PC-9 (cell line): ENCODE data around the gene CELF2. TPM values are rescaled to one million over a fixed set of nuclear protein-coding genes. Genes with fewer than 3 reads are reported as not detected.

Experiments
- BruUV-seq: library from RNA; stranded (reverse); fragments of 400-500 nt; replicated peaks from 2 replicates; lab custom pipeline; 2021; lab: Mats Ljungman, UMichigan
- CTCF ChIA-PET: fragments of 300-600 bp; sonication (Branson Sonifier 250); formaldehyde crosslinking; loops from one replicate; lab custom pipeline; 2022; ENCODE audit warnings: antibody characterized with exemption; lab: Charles Lee
- POLR2A ChIA-PET: fragments of 300-600 bp; sonication (Branson Sonifier 250); formaldehyde crosslinking; loops from one replicate; lab custom pipeline; 2022; ENCODE audit warnings: antibody characterized with exemption; ENCODE audit not compliant: unreplicated experiment; lab: Charles Lee
- DNase-seq, 2 experiments: peaks; one replicate each; pipeline versions ENCODE4 v3.0.0 to v3.0.0-alpha.2; 2015 to 2022; ENCODE audit warnings: mixed read lengths in 1 of 2
- H2AFZ ChIP-seq: fragments of 200-600 bp; sonication (generic); 2 replicates; pipeline ENCODE4 v1.8.1; 2017; ENCODE audit warnings: antibody characterized with exemption
- H3F3A ChIP-seq: fragments of 200-600 bp; sonication (generic); 2 replicates; pipeline ENCODE4 v1.8.1; 2017; ENCODE audit warnings: antibody characterized with exemption, mild to moderate bottlenecking, low read depth; ENCODE audit not compliant: insufficient read depth
- H3K27ac ChIP-seq: fragments of 200-600 bp; sonication (generic); 2 replicates; pipeline ENCODE4 v1.6.1; 2016; ENCODE audit warnings: mixed run types
- H3K27me3 ChIP-seq: fragments of 200-600 bp; sonication (generic); 2 replicates; pipeline ENCODE4 v1.6.1; 2016; ENCODE audit warnings: low read depth, mixed run types; ENCODE audit not compliant: insufficient read depth
- H3K36me3 ChIP-seq: fragments of 200-600 bp; sonication (generic); 2 replicates; pipeline ENCODE4 v1.6.1; 2016; ENCODE audit warnings: low read depth, mixed run types
- H3K4me1 ChIP-seq: fragments of 200-600 bp; sonication (generic); replicated peaks from 2 replicates; pipeline ENCODE4 v1.6.1; 2016; ENCODE audit warnings: mixed run types; ENCODE audit not compliant: insufficient read depth
- H3K4me2 ChIP-seq: fragments of 200-600 bp; sonication (generic); 2 replicates; pipeline ENCODE4 v1.6.1; 2017; ENCODE audit warnings: mixed run types
- H3K4me3 ChIP-seq: fragments of 200-600 bp; sonication (generic); 2 replicates; pipeline ENCODE4 v1.6.1; 2016; ENCODE audit warnings: mixed run types
- H3K79me2 ChIP-seq: fragments of 200-600 bp; sonication (generic); 2 replicates; pipeline ENCODE4 v1.6.1; 2017; ENCODE audit warnings: low read depth, mixed run types
- H3K9me2 ChIP-seq: fragments of 200-600 bp; sonication (generic); 2 replicates; pipeline ENCODE4 v1.8.1; 2017; ENCODE audit warnings: mild to moderate bottlenecking; ENCODE audit not compliant: insufficient read depth
- H3K9me3 ChIP-seq: fragments of 200-600 bp; sonication (generic); 2 replicates; pipeline ENCODE4 v1.8.1; 2016; ENCODE audit warnings: low read depth; ENCODE audit not compliant: insufficient read depth
- H4K20me1 ChIP-seq: fragments of 200-600 bp; sonication (generic); 2 replicates; pipeline ENCODE4 v1.8.1; 2017; ENCODE audit not compliant: insufficient read depth
- EZH2 ChIP-seq: fragments of 200-600 bp; sonication (generic); IDR thresholded peaks from 2 replicates; pipeline ENCODE4 v1.8.0; 2017; ENCODE audit warnings: antibody characterized with exemption, low read depth
- intact Hi-C: fragments of 100-400 bp; cut with micrococcal nuclease; formaldehyde crosslinking; loops from one replicate; pipeline ENCODE4 v1.10.0; 2022; ENCODE audit not compliant: unreplicated experiment
- total RNA-seq: library from RNA; stranded (reverse); gene quantifications from 2 replicates; pipeline ENCODE4 v1.2.3, GENCODE V29; 2021
- TF ChIP-seq, protein P1 (sequence below): fragments of 200-600 bp; sonication (generic); conservative IDR thresholded peaks from 2 replicates; pipeline ENCODE4 v1.6.1; 2017; ENCODE audit warnings: mixed run types, antibody characterized with exemption, mild to moderate bottlenecking, moderate library complexity

CELF2 gene
- total RNA-seq, 1 experiment from 2014 or later, result not detected

DNA sequence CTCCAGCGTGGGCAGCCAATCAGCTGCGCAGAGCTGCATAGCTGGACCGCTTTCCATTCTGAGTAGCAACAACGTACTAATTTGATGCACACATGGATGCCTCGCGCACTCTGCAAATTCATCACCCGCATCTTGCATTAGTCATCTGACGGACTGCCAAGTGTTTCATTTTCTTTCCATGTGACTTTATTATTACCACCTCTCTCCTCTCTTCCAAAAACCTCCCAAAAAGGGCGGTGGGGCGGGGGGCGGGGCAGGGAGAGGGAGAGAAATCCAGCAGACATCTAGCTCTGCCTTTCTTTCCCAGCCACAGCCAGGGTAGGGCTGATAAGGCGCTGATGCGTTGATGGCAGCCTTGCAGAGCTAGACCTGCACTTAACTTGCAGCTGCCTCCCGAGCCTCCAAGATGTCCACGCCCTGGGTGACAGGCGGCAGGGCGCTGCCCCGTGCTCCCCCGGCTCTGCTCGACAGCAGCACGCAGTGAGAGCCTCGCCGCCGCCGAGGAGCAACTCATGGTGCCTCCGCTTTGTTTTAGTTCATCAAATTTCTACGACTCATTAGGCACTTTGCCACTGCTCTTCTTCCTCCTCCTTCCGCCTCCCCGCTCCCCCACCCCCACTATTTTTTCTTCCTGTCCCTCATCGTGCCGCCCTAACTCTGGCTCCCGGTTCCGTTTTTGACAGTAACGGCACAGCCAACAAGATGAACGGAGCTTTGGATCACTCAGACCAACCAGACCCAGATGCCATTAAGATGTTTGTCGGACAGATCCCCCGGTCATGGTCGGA, 147.3 kb downstream of the CELF2 start:
- peaks cover 37% of the 10 kb centered on the region for H3K27me3 ChIP-seq
- H3F3A ChIP-seq, result no peaks in the 10 kb centered on the region
- no peak overlapping the region for H3K27ac ChIP-seq
- H3K9me3 ChIP-seq, result no peaks in the 10 kb centered on the region
- intact Hi-C loops, result no loop called here
- H2AFZ ChIP-seq, result no peak overlapping the region
- TF ChIP-seq, protein P1, sequence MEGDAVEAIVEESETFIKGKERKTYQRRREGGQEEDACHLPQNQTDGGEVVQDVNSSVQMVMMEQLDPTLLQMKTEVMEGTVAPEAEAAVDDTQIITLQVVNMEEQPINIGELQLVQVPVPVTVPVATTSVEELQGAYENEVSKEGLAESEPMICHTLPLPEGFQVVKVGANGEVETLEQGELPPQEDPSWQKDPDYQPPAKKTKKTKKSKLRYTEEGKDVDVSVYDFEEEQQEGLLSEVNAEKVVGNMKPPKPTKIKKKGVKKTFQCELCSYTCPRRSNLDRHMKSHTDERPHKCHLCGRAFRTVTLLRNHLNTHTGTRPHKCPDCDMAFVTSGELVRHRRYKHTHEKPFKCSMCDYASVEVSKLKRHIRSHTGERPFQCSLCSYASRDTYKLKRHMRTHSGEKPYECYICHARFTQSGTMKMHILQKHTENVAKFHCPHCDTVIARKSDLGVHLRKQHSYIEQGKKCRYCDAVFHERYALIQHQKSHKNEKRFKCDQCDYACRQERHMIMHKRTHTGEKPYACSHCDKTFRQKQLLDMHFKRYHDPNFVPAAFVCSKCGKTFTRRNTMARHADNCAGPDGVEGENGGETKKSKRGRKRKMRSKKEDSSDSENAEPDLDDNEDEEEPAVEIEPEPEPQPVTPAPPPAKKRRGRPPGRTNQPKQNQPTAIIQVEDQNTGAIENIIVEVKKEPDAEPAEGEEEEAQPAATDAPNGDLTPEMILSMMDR, result no peak
- TF ChIP-seq EZH2, result no peak
- no peaks in the 10 kb centered on the region for H4K20me1 ChIP-seq
- no peaks in the 10 kb centered on the region for H3K4me1 ChIP-seq
- no TSS peak for BruUV-seq
- ChIA-PET POLR2A (no interaction called here), CTCF (interaction anchor here (0.7 kb wide), 1 partner anchor 272 kb away, joined by 13 read pairs; no protein-coding TSS in a partner anchor)
- H3K4me3 ChIP-seq, result no peak overlapping the region
- DNase-seq, result no peak
- H3K36me3 ChIP-seq, result no peaks in the 10 kb centered on the region
- H3K4me2 ChIP-seq, result no peak overlapping the region
- no peaks in the 10 kb centered on the region for H3K79me2 ChIP-seq
- H3K9me2 ChIP-seq, result no peaks in the 10 kb centered on the region

DNA sequence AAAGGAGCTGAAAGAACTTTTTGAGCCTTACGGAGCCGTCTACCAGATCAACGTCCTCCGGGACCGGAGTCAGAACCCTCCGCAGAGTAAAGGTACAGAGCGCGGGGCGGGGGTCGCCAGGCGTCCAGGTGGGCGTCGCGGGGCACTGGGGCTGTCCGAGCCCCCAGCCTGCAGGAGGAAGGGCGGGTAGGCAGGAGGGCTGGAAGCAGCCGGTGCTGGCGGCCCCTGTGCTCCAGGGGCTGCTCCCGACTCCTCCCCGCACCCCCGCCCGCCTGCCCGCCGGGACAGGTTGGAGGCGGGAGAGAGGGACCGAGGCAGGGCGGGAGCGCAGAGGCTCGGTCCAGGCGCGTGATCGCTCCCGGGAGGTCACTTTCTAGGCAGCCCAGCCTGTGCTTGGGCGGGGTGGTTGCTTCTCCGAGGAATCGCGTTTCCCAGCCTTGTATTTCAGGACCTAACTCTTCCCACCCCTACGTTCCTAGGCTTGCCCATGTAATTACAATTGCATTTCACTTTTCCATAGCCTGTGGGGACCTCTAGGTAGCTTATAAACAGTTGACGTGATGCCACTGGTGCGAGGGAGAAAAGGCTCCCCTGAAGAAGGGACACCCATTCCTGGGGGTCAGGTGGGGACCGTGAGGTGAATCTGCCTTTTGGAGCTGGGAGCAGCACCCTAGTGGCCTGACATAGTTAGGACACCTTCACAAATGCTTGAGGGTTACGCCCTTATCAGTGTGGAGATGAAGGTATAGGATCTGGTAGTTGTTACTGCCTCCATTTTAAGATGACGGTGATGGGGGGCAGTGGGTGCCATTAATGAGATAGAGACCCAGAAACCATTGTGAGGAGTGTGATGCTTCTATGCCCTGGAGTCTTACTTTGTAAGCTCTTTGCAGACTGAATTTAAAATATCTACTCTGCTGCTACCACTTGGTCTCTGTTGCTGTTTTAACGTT, 148.2 kb downstream of the CELF2 start:
- no peak overlapping the region for H3K27ac ChIP-seq

DNA sequence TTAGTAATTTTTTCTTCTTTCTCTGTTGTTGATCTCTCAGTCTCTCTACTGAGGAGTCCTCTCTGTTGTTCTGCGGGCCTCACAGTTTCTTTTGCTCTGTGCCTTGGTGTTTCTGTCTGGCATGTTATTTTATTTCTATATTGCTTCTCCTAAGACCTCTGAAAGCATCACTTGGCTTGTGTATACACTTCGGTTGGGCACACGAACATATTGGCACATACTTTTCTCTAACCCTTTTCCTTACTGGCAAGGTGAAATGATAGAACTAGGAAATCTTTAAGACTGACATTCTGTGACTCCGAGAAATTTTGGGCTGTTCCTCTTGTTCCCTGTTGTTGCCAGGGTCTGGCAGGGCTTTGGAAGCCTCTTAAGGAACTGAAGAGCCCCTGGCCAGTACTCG, 148.9 kb downstream of the CELF2 start:
- DNase-seq, result no peak
- no TSS peak for BruUV-seq
- POLR2A ChIA-PET, result no interaction called here

More for the DNA sequence above, 148.2 kb downstream of the CELF2 start:
- TF ChIP-seq EZH2, result no peak
- TF ChIP-seq, protein P1, result no peak
- Histone ChIP-seq H3K79me2 (no peaks in the 10 kb centered on the region), H2AFZ (no peak overlapping the region), H3K9me3 (no peaks in the 10 kb centered on the region), H3K36me3 (no peaks in the 10 kb centered on the region), H3K9me2 (no peaks in the 10 kb centered on the region), H3F3A (no peaks in the 10 kb centered on the region), H4K20me1 (no peaks in the 10 kb centered on the region), H3K4me1 (no peaks in the 10 kb centered on the region), H3K27me3 (peaks cover 46% of the 10 kb centered on the region), H3K4me2 (no peak overlapping the region), H3K4me3 (no peak overlapping the region)
- ChIA-PET CTCF (interaction anchor here (0.7 kb wide), 1 partner anchor 272 kb away, joined by 13 read pairs; no protein-coding TSS in a partner anchor), POLR2A (no interaction called here)
- no TSS peak for BruUV-seq
- no peak for DNase-seq
- intact Hi-C loops, result no loop called here

More for the DNA sequence above, 148.9 kb downstream of the CELF2 start:
- H4K20me1 ChIP-seq, result no peaks in the 10 kb centered on the region
- CTCF ChIA-PET, result no interaction called here
- no peak overlapping the region for H3K27ac ChIP-seq
- peaks cover 48% of the 10 kb centered on the region for H3K27me3 ChIP-seq
- intact Hi-C loops, result no loop called here
- no peak overlapping the region for H2AFZ ChIP-seq
- H3K4me1 ChIP-seq, result no peaks in the 10 kb centered on the region
- H3F3A ChIP-seq, result no peaks in the 10 kb centered on the region
- H3K9me2 ChIP-seq, result no peaks in the 10 kb centered on the region
- TF ChIP-seq, protein P1, result no peak
- TF ChIP-seq EZH2, result no peak
- no peak overlapping the region for H3K4me3 ChIP-seq
- no peaks in the 10 kb centered on the region for H3K9me3 ChIP-seq
- H3K36me3 ChIP-seq, result no peaks in the 10 kb centered on the region
- H3K79me2 ChIP-seq, result no peaks in the 10 kb centered on the region
- no peak overlapping the region for H3K4me2 ChIP-seq
